Activated CD4-positive, alpha-beta T cell treated with anti-CD3 and anti-CD28 coated beads, Interleukin-2, Interleukin-6, amounts not matched to agents 100 ng/mL and 50 ng/mL, durations not matched to agents 16 hours and 8 hours (primary cell): ENCODE results near the gene WASHC3.
"Not testable (repeated sequence)": the region's sequence is repeated elsewhere in the genome, so short reads cannot be mapped to it uniquely, and the experiment has no call there.

Experiments used
- DNase-seq: peaks from one replicate; pipeline ENCODE4 v3.0.0-alpha.2; 2020

WASHC3 gene

DNA sequence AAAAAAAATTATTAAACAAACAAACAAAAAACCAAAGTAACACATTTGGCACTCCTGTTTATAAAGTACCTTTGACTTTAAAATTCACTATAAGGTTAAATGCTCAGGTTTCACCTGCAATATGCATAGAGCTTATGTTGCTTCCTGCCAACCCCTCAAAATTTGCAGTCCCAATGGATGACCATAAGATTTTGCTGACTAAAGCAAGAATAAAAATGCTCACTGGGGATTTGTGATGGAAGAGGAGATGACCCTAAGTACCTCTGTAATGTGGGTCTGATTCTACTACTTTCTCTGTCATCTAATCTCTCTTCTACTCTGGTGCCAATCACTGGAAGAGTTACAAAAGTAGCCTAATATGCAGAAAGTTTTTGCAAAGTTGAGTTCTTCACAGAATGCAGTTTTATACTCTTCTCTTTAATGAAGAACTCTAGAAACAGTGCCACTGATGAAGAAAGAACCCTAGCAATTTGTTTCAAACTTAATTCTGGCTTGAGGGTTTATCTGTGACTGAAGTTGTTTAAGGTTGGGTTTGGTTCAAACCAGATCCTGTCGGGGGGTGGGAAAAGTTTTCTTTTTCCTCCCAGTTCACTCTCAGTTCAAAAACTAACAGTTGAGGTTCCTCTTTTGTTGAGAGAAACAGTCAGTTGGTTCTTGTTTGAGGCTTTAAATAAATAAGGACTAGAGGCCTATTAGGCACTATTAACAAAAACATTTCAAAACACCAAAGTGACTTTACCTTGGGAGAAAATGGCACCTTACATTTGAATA, 10.9 kb downstream of the WASHC3 start:
- DNase-seq = no peak

- peak; percentile 29 for DNase-seq
Measured at GRCh38 chr12:102043928-102044327, 17.9 kb downstream of the WASHC3 start.

DNA sequence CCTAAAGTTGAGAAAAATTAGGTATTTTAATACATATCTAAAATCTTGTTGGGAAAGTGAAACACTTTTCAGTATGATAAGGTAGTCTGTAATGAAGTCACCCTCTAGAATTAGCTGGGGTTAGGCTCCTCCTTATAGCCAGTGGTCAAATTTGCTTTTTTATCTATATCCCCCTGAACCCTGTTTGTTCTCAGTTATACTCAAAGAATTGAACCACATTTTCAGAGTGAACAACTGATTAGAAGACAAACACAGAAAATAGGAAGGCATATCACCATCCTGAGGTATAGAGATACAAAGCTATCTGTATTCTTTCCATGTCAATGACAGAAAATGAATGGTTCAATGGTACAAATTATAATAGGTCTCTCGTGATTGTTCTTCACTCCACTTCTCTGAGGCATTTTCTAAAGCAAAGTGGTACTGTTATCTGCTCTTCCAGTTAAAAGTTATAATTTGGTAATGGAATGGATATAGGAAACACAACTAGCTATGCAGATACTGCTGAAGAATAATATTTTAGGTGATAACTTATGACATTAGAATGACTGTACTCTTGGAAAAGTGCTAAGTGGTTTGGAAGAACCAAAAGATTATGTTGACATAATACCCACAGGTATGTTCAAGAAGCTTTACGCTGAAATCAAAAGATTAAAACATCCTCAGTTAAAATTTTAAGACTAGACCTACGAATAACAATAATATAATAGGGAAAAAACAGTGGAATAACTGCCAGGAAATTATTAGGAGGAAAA, 27.6 kb downstream of the WASHC3 start:
- DNase-seq = no peak

- no peak for DNase-seq
Measured at GRCh38 chr12:102031852-102032251, 29.9 kb downstream of the WASHC3 start.

- no peak for DNase-seq
Measured at GRCh38 chr12:102029141-102029540, 32.6 kb downstream of the WASHC3 start.

GRCh38 chr12:102026728-102027127, 35.1 kb downstream of the WASHC3 start:
- DNase-seq = no peak

- no peak for DNase-seq
Measured at GRCh38 chr12:102024765-102025164, 37.0 kb downstream of the WASHC3 start.

GRCh38 chr12:102023343-102023930, 38.4 kb downstream of the WASHC3 start:
- no peak for DNase-seq

DNA sequence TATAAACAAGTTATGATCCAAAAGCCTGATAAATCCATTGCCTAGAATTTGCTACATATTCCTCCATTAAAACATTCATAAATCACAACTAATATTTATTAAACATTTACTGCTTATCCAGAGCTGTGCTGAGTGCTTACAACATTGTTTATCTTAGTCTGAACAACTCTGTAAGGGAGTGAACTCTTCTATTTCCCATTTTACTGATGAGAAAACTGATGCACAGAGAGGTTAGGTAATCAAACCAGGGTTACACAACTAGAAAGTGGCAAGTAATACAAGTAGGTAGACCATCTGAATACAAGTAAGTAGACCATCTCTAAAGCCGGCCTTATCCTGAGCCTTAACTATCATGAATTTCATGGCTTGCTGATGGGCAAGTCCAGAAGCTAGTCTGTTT, 39.5 kb downstream of the WASHC3 start:
- DNase-seq = no peak

- no peak for DNase-seq
Measured at GRCh38 chr12:102021540-102022246, 40.1 kb downstream of the WASHC3 start.

GRCh38 chr12:102018607-102019006, 43.2 kb downstream of the WASHC3 start:
- not testable (repeated sequence) for DNase-seq

DNA sequence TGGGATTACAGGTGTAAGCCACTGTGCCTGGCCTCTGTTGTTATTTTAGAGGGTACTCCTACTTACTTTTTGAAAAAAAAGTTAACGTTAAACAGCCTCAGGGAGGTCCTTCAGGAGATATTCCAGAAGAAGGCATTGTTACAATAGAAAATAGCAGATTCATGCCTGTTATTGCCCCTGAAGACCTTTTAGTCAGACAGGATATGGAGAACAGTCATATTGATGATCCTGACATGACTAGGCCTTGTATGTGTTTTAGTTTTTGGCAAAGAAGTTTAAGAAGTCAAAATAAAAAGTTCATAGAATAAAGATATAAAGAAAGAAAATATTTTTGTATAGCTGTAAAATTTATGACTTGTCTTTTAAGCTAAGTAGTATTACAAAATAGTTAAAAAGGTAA, 45.3 kb downstream of the WASHC3 start:
- peak; percentile 58 for DNase-seq

- no peak for DNase-seq
Measured at GRCh38 chr12:102010265-102010994, 51.4 kb downstream of the WASHC3 start.

DNA sequence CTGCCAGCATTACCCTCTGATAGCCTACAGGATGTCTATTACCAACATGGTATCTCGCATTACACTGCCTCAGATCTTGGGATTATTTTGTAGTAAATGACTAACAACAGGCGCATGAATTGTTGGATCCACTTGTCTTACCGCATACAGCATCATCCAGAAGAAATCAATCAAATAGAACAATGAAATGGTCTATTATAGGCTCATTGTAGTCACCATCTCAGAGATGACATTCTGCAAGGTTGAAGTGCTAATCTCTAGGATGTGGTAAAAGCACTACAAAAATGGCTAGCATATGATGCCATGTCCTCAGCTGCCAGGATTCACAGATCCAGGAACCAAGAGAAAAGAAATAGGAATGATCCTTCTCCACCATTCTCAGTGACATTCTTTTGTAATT, 52.0 kb downstream of the WASHC3 start:
- DNase-seq = no peak

DNA sequence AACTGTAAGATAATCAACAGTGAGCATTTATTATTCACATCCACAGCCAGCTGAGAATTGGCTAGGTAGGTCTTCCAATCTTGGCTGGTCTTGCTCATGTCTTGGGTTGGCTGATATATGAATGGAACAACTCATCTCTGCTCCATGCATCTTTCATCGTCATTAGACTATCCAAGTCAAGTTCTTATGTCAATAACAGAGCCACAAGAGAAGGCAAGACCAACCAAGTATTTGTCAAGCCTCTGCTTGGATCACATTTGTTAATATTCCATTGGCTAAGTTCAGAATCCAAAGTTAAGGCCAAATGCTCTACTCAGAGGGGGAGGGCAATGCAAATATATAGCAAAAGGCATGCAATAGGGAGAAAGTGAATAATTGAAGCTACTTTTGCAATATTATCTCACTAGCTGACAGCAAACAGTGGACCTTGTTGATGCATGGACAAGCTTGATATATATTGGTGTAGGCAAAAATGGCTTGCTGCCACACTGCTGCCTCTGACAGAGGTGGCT, 53.1 kb downstream of the WASHC3 start:
- no peak for DNase-seq

DNA sequence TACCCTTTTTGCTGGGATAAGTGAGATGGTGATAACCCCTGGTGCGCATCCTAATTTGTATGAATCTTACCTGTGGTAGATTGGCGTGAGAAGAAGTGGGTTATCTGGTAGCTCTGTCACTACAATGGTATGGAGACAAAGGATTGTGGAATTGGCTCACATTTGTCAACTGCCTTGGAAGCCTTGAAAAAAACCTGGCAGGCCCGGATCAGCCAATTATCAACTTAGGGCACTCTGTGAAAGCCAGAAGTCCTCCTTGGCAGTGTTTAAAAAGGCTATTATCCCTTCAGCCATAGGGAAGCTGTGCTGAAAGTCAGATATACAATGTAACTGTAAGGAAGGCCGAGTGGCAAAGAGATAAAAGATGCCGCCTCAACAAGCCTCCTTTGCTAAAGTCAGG, 56.5 kb downstream of the WASHC3 start:
- no peak for DNase-seq

- DNase-seq = no peak
Measured at GRCh38 chr12:101997102-101997501, 64.7 kb downstream of the WASHC3 start.

GRCh38 chr12:101995684-101996083, 66.1 kb downstream of the WASHC3 start:
- DNase-seq = no peak

GRCh38 chr12:101992091-101992490, 69.7 kb downstream of the WASHC3 start:
- no peak for DNase-seq

DNA sequence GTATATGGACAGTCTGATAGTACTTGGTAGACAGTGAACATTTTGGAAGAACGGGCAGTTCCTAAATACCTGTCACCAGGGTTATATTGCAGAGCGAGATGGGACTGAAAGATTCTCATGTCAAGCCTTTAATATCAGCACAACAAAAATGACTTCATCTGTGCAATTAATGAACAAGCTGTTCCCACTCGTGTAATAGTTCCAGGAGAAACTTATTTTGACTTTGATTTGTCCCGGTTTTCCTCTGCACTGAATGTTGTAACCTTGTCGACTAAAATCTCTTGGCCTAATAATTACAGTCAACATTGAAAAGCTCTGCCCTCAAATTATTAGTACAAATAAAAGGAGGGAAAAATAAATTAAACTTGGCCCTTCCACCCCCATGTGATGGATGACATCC, 79.5 kb downstream of the WASHC3 start:
- DNase-seq = no peak

GRCh38 chr12:101981868-101982267, 79.9 kb downstream of the WASHC3 start:
- no peak for DNase-seq

- peak; percentile 49 for DNase-seq
Measured at GRCh38 chr12:101968770-101969169, 93.0 kb downstream of the WASHC3 start.
